H1 (cell line): ENCODE results near the gene GMFB. TPM values are rescaled to one million over a fixed set of nuclear protein-coding genes. Genes with fewer than 3 reads are reported as not detected.
"Not testable (repeated sequence)": the region's sequence is repeated elsewhere in the genome, so short reads cannot be mapped to it uniquely, and the experiment has no call there.

Experiments used
- CTCF ChIA-PET: fragments of 300-600 bp; sonication (Branson Sonifier 250); formaldehyde crosslinking; loops from one replicate; lab custom pipeline; 2021; ENCODE audit not compliant: partially characterized antibody; lab: Charles Lee
- POLR2A ChIA-PET: fragments of 300-600 bp; sonication (Branson Sonifier 250); formaldehyde crosslinking; loops from one replicate; lab custom pipeline; 2021; ENCODE audit warnings: inconsistent platforms; ENCODE audit not compliant: partially characterized antibody; lab: Charles Lee
- DNase-seq, 2 experiments: peaks; one replicate each; pipeline versions ENCODE4 v3.0.0 to v3.0.0-alpha.2; 2010 to 2022; ENCODE audit warnings: low spot score in 2 of 2, low read depth in 1 of 2, mixed read lengths in 1 of 2
- FAIRE-seq: peaks from 2 replicates; lab custom pipeline; 2011; peaks lifted over from hg19 to GRCh38; lab: Jason Lieb, UNC
- H2AFZ ChIP-seq: 2 replicates; pipeline ENCODE4 v1.8.1; 2012; ENCODE audit warnings: low read length, inconsistent platforms
- H2AK5ac ChIP-seq: 2 replicates; pipeline ENCODE4 v1.6.1; 2013; ENCODE audit warnings: low read depth, low read length
- H2BK120ac ChIP-seq: replicated peaks from 2 replicates; pipeline ENCODE3; 2013; ENCODE audit warnings: low read depth, low read length, inconsistent platforms
- H2BK12ac ChIP-seq: 2 replicates; pipeline ENCODE4 v1.6.1; 2013; ENCODE audit warnings: low read depth, low read length
- H2BK15ac ChIP-seq: 2 replicates; pipeline ENCODE4 v1.6.1; 2013; ENCODE audit warnings: low read length
- H2BK20ac ChIP-seq: 2 replicates; pipeline ENCODE4 v1.6.1; 2013; ENCODE audit warnings: low read length
- H2BK5ac ChIP-seq: 2 replicates; pipeline ENCODE4 v1.6.1; 2013; ENCODE audit warnings: low read depth, low read length
- H3K14ac ChIP-seq: 2 replicates; pipeline ENCODE4 v1.6.1; 2013; ENCODE audit warnings: inconsistent platforms; ENCODE audit not compliant: insufficient read length
- H3K18ac ChIP-seq: 2 replicates; pipeline ENCODE4 v1.6.1; 2013; ENCODE audit warnings: low read length; ENCODE audit errors: extremely low read depth
- H3K23ac ChIP-seq: 2 replicates; pipeline ENCODE4 v1.6.1; 2013; ENCODE audit warnings: inconsistent platforms; ENCODE audit not compliant: insufficient read length
- H3K23me2 ChIP-seq: 2 replicates; pipeline ENCODE4 v1.6.1; 2013; ENCODE audit warnings: low read depth, low read length
- H3K27ac ChIP-seq: 2 replicates; pipeline ENCODE4 v1.6.1; 2011; ENCODE audit warnings: low read depth, low read length, inconsistent platforms
- H3K27me3 ChIP-seq, 4 experiments: replicated peaks in 1 of 4; 1 replicate in 1 of 4; 2 replicates in 3 of 4; pipeline versions ENCODE4 v1.6.1 to v1.8.1; 2011 to 2013; ENCODE audit warnings: low read length in 3 of 4, mild to moderate bottlenecking in 3 of 4, inconsistent platforms in 2 of 4, mixed read lengths in 2 of 4, moderate library complexity in 1 of 4; ENCODE audit not compliant: control insufficient read depth in 3 of 4, insufficient read depth in 3 of 4; ENCODE audit errors: extremely low read depth in 1 of 4
- H3K36me3 ChIP-seq, 4 experiments: 2 replicates each; pipeline versions ENCODE4 v1.6.1 to v1.8.1; 2011 to 2013; ENCODE audit warnings: mild to moderate bottlenecking in 4 of 4, low read length in 3 of 4, moderate library complexity in 2 of 4, control low read depth in 1 of 4, inconsistent platforms in 1 of 4; ENCODE audit not compliant: insufficient read depth in 4 of 4, control insufficient read depth in 2 of 4
- H3K4ac ChIP-seq: replicated peaks from 2 replicates; pipeline ENCODE3; 2013; ENCODE audit warnings: low read length, low read depth, mixed read lengths, inconsistent platforms; ENCODE audit not compliant: insufficient read length
- H3K4me1 ChIP-seq, 4 experiments: replicated peaks in 1 of 4; 1 replicate in 1 of 4; 2 replicates in 3 of 4; pipeline versions ENCODE4 v1.6.1 to v1.8.1; 2011 to 2013; ENCODE audit warnings: low read length in 3 of 4, inconsistent platforms in 2 of 4, mixed read lengths in 1 of 4; ENCODE audit not compliant: insufficient read depth in 4 of 4, control insufficient read depth in 3 of 4
- H3K4me2 ChIP-seq, 2 experiments: 2 replicates each; pipeline versions ENCODE4 v1.6.1 to v1.8.1; 2011 to 2013; ENCODE audit warnings: low read depth in 2 of 2, low read length in 2 of 2, control low read depth in 1 of 2, inconsistent platforms in 1 of 2, mild to moderate bottlenecking in 1 of 2; ENCODE audit not compliant: insufficient read depth in 1 of 2
- H3K4me3 ChIP-seq, 4 experiments: fragments of 200-600, 300-600 bp in 1 of 4; sonication (generic), shearing (Covaris generic), sonication (Bioruptor Twin) in 1 of 4; 2 replicates each; pipeline versions ENCODE4 v1.5.1 to v1.8.1; 2011 to 2016; ENCODE audit warnings: low read length in 4 of 4, low read depth in 3 of 4, control low read depth in 2 of 4, inconsistent platforms in 2 of 4, mild to moderate bottlenecking in 2 of 4, mixed read lengths in 1 of 4, moderate library complexity in 1 of 4; ENCODE audit not compliant: insufficient read depth in 2 of 4; ENCODE audit errors: extremely low read depth in 1 of 4
- H3K56ac ChIP-seq: replicated peaks from 2 replicates; pipeline ENCODE3; 2013; ENCODE audit warnings: low read depth, mild to moderate bottlenecking, mixed read lengths, low read length, inconsistent platforms; ENCODE audit not compliant: insufficient read length
- H3K79me1 ChIP-seq: 2 replicates; pipeline ENCODE4 v1.6.1; 2013; ENCODE audit warnings: low read depth, low read length, control low read depth
- H3K79me2 ChIP-seq, 2 experiments: 2 replicates each; pipeline versions ENCODE4 v1.6.1 to v1.8.1; 2012 to 2013; ENCODE audit warnings: low read length in 2 of 2, mild to moderate bottlenecking in 2 of 2, inconsistent platforms in 1 of 2; ENCODE audit not compliant: insufficient read depth in 2 of 2, control insufficient read depth in 1 of 2
- H3K9ac ChIP-seq, 4 experiments: replicated peaks in 1 of 4; 1 replicate in 1 of 4; 2 replicates in 3 of 4; pipeline versions ENCODE4 v1.6.1 to v1.8.1; 2011 to 2013; ENCODE audit warnings: low read depth in 3 of 4, low read length in 3 of 4, control low read depth in 2 of 4, mild to moderate bottlenecking in 2 of 4, moderate library complexity in 2 of 4, inconsistent platforms in 1 of 4; ENCODE audit errors: extremely low read depth in 1 of 4
- H3K9me3 ChIP-seq, 2 experiments: 2 replicates each; pipeline versions ENCODE4 v1.6.1 to v1.8.1; 2012 to 2013; ENCODE audit warnings: mild to moderate bottlenecking in 2 of 2, moderate library complexity in 2 of 2, control low read depth in 1 of 2, inconsistent platforms in 1 of 2, low read depth in 1 of 2, low read length in 1 of 2, mixed read lengths in 1 of 2; ENCODE audit not compliant: insufficient read depth in 2 of 2
- H4K20me1 ChIP-seq, 2 experiments: replicated peaks in 1 of 2; 2 replicates each; pipeline versions ENCODE3 to v1.8.1; 2011 to 2013; ENCODE audit warnings: inconsistent platforms in 2 of 2, low read length in 2 of 2, mild to moderate bottlenecking in 1 of 2; ENCODE audit not compliant: insufficient read depth in 2 of 2, control insufficient read depth in 1 of 2
- H4K5ac ChIP-seq: 2 replicates; pipeline ENCODE4 v1.6.1; 2013; ENCODE audit warnings: low read length, low read depth, mixed read lengths, inconsistent platforms; ENCODE audit not compliant: insufficient read length
- H4K8ac ChIP-seq: 2 replicates; pipeline ENCODE4 v1.8.0; 2013; ENCODE audit warnings: mild to moderate bottlenecking, moderate library complexity, low read length, inconsistent platforms; ENCODE audit not compliant: insufficient read depth; ENCODE audit errors: extremely low read depth
- H4K91ac ChIP-seq: replicated peaks from 2 replicates; pipeline ENCODE3; 2013; ENCODE audit warnings: low read length, mixed read lengths, inconsistent platforms; ENCODE audit not compliant: insufficient read length
- WGBS, 2 experiments: shearing (Covaris generic) in 1 of 2; methylation state at CpG; one replicate each; pipeline versions ENCODE4 v1.1.6 to v1.1.7; 2013 to 2015; ENCODE audit warnings: low lambda C conversion rate in 2 of 2, mixed read lengths in 2 of 2, inconsistent platforms in 1 of 2, low coverage in 1 of 2, missing lambda C conversion rate in 1 of 2; ENCODE audit not compliant: insufficient replicate concordance in 2 of 2, insufficient coverage in 1 of 2, insufficient read length in 1 of 2; ENCODE audit errors: extremely low coverage in 1 of 2, missing lambda C conversion rate in 1 of 2; 5-methylcytosine and 5-hydroxymethylcytosine counted together
- polyA plus RNA-seq, 7 experiments: library from polyadenylated mRNA; depleted of rRNA in 3 of 7; stranded (reverse) in 5 of 7; unstranded in 2 of 7; fragments of >200 nt in 5 of 7; fragments of 200-250 nt in 2 of 7; gene quantifications; 1 replicate in 5 of 7; 2 replicates in 1 of 7; 4 replicates in 1 of 7; pipeline versions ENCODE4 v1.2.1 to v1.2.3, GENCODE V29; 2011 to 2013; ENCODE audit warnings: missing spikeins in 2 of 7, mixed read lengths in 2 of 7
- total RNA-seq: library from RNA; stranded (reverse); fragmentation: NEBNext Ultra II Directional; extraction: Animal tissue kit (Norgen Biotek cat#: 25700); gene quantifications from 2 replicates; pipeline ENCODE4 v1.2.1, GENCODE V29; 2021

GMFB gene
- total and polyA plus RNA-seq, 2 of the 8 experiments (the other 6 are each of a cell fraction or from before 2014, with no cell fraction given): 17.9 to 77.3 TPM

GRCh38 chr14:54456820-54457608, 31.8 kb downstream of the GMFB start:
- H2AK5ac ChIP-seq, H2BK12ac ChIP-seq, H3K56ac ChIP-seq, H2AFZ ChIP-seq, H3K9ac ChIP-seq, H4K8ac ChIP-seq, H4K20me1 ChIP-seq, H3K27me3 ChIP-seq, H3K4me1 ChIP-seq, H4K5ac ChIP-seq, H2BK20ac ChIP-seq, H3K18ac ChIP-seq, H3K23me2 ChIP-seq, DNase-seq, H3K23ac ChIP-seq, H2BK5ac ChIP-seq, H2BK15ac ChIP-seq, H3K79me1 ChIP-seq, POLR2A ChIA-PET, H3K4me3 ChIP-seq, H3K4ac ChIP-seq, H3K27ac ChIP-seq, H2BK120ac ChIP-seq, FAIRE-seq, H3K79me2 ChIP-seq, H4K91ac ChIP-seq, H3K14ac ChIP-seq, H3K36me3 ChIP-seq, H3K4me2 ChIP-seq: not testable (repeated sequence)
- CTCF ChIA-PET: interaction anchor here (0.6 to 1.6 kb wide), 4 partner anchors 11 to 358 kb away, joined by 3 to 8 read pairs (median 4); no protein-coding TSS in a partner anchor
- peaks cover 6 to 13% of the 10 kb centered on the region in 2 experiments for H3K9me3 ChIP-seq
- WGBS, 2 experiments: 93% methylated on average over 1 of the region's 1 CpG; no CpG with 5 or more reads in 1 of the 2 experiments
